MM.1S (cell line): ENCODE results near the gene PIK3R2.

ENCODE experiments used
- CTCF ChIP-seq: fragments of 300-600 bp; sonication (generic); IDR thresholded peaks from 2 replicates; pipeline ENCODE4 v1.5.1; 2016; ENCODE audit warnings: antibody characterized with exemption, low read length, mixed read lengths
- EZH2 ChIP-seq: fragments of 300-600 bp; sonication (generic); optimal IDR thresholded peaks from 2 replicates; pipeline ENCODE3; 2017; ENCODE audit warnings: low read depth, mild to moderate bottlenecking, antibody characterized with exemption, low read length, mixed read lengths
- EZH2phosphoT487 ChIP-seq: fragments of 300-600 bp; sonication (generic); IDR thresholded peaks from 2 replicates; pipeline ENCODE4 v1.6.1; 2018; ENCODE audit warnings: antibody characterized with exemption, low read length

DNA sequence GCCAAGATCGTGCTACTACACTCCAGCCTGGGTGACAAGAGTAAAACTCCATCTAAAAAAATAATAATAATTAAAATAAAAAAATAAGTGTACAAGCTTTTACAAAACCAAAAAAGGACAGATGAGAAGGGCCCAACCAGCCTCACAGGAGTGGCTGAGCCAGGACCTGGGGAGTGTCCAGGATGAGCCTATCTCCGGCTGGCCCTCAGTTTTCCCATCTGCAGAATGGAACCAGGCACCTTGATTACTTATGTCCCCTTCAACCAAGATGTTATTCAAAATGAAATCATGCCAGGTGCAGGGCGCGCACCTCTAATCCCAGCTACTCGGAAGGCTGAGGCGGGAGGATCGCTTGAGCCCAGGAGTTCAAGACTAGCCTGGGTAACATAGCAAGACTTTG, 11.1 kb downstream of the PIK3R2 start:
- TF ChIP-seq CTCF, result no peak
- TF ChIP-seq EZH2, result no peak
- TF ChIP-seq EZH2phosphoT487, result no peak
